NCI-H345 treated with DMSO at 0.1 percent for 48 hours (cell line): ENCODE measurements around the gene DLG2.

Source experiments
- DNase-seq: peaks from one replicate; lab custom pipeline; 2025; ENCODE audit not compliant: unreplicated experiment; lab: John Stamatoyannopoulos, UW

Gene DLG2

GRCh38 chr11:84414920-84415319 is 1212.2 kb downstream of the DLG2 start:
- no peak for DNase-seq

DNA sequence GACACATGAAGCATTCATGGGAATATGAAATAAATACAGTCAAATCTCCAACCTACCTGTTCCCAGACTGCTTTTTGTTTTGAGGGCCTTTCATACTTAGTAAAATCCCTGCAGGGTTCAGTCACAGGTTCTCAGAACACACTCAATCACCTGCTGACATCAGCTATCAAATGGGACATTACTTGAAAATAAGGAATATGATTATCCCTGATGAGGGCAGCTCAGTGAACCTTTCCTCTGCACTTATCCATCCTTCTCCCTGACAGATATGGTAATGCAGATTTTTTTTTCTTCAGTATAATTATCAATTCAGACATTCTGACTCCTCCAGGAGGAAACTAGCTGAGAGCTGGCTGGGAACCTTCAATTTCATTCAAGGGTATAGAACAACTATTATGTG is 1213.6 kb downstream of the DLG2 start:
- DNase-seq: no peak

- DNase-seq: no peak
Measured at GRCh38 chr11:84412862-84413261, 1214.3 kb downstream of the DLG2 start.

DNA sequence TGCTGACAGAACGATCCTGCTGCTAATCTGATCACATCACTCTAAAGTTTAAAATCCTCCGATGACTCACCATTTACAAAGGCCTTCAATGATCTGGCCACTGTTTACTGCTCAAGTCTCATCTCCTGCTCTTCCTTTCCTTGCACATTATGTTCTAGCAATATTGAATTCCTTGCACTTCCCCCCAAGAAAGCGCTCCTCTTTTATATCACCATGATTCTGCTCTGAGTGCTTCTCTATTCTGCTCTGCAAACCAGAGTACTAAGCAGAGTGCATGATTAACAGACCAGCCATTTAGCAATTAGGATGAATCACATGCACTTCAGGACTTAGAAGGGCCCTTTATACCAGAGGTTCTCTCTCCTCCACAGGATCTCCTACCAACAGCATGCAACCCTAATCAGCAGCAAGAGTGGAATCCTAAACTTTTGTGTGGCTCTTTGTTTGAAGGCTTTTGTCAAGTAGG is 1218.2 kb downstream of the DLG2 start:
- no peak for DNase-seq

GRCh38 chr11:84407091-84407490 is 1220.1 kb downstream of the DLG2 start:
- DNase-seq: no peak

GRCh38 chr11:84398017-84398626 is 1229.0 kb downstream of the DLG2 start:
- DNase-seq: peak; percentile 1

- DNase-seq: no peak
Measured at GRCh38 chr11:84396521-84396920, 1230.6 kb downstream of the DLG2 start.

DNA sequence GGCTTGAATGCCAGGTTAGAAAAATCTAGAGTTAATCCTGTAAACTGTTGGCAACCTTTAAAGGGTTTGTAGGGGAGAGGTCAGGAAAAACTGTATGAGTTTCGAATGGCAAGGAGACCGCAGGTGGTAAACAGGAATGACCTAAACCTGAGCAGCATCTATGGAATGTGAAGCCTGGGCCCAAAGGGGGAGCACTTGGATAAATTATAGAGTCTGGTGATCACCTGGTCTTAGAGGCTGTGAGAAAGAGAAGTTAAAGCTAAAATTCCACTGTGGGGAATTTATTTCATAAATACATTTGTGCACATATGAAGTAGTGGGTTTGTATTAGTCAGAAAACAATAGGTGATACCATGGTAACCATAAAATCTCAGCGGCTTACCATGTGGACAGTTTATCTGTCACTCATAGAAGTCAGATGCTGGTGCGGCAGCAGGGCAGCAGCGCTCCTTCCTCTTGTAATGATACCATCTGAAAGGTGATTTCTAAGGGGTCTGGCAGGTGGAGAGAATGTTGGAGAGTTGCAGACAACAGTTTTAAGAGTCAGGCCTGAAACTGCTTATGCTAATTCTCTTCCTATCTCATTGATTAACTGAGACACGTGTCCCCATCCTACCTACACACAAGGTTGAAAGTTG is 1236.6 kb downstream of the DLG2 start:
- DNase-seq: no peak

DNA sequence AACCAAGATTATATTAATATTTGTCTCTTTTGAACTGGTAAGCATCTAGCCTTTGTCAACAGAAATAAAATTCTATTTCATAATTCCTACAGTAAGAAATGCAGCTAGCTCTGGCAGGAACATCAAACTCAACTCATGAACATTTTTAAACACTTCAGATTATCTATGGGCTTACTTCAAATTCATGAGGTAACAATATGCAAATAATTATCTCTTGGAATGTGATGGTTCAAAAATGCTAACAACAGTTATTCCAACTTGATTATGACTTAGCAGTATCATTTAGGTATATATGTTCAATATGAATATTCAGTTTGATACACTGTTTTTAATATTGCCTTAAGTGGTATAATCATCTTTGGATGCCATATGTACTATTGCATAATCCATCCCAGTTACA is 1237.4 kb downstream of the DLG2 start:
- DNase-seq: no peak

DNA sequence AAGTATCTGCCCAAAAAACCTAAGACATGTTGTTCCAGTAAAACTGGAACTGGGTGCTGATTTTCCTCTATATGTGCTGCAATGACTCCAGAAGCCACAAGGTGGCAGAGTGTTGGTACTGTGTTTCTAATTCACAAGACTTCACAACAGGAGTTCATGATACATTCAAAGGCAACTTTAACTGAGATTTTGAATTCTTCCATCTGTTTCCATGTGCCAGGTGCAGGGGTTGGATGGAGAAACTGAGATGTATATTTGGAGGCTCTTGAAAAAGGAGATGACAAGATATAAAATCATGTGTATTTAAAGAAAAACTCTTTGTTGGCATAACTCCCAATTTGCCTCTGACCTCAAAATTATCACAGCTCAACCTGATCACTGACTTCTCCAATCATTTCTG is 1242.4 kb downstream of the DLG2 start:
- DNase-seq: peak; percentile 55

DNA sequence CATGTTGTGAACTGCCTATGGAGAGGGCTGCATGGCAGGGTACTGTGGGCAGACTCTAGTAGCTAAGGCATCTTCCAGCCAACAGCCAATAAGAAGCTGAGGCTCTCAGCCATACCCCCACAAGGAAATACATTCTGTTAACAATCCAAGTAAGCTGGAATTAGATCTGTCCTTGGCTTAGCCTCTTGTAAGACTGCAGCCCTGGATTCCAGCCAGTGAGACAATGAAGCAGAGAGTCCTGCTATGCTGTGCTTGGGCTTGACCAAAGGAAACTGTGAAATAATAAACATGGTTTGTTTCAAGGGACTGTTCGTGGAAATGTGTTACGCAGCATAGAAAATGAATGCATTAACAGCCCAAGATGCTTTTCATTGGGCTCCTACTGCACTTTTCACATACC is 1243.6 kb downstream of the DLG2 start:
- DNase-seq: no peak

DNA sequence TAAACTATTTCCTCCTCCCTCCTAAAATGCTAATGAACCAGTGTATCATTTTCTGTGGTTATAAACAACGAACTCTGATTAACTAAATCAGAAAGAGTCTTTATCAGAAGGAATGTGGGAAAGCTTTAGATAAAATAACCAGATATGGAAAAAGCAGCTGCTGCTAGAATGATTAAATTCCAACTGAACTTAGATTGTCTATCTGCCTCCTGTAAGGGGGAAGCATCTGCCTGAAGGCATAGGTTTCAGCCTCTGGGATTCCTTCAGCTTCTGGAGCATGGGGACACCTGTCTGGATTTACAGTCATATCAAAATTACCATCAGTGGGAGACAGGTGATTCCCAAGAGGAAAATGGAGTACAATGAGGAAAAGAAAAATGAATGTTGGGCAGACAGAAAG is 1245.5 kb downstream of the DLG2 start:
- no peak for DNase-seq

DNA sequence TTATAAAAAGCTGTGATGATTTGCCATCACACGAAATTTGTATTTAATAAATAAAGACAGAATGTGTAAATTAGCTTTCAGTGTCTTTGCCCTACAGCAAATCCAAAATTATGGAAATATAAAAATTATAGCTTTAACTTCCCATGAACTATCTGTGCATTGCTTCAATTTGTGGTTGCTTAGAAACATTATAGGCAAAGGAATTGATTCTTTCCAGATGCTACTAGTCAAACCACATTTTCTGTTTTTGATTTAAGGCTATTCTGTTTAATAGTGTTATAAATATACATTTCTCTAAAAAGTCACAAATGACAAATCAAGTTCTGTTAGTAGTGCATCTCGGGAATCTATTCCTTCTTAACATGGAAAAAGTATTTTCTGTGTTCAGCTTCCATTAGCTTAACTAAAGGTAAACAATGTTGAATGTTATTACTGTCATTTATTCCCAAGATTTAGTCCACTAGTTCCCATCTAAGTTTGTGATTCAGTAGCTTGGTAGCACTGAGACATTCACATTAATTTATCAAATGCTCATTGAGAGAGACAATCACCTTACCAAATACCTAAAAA is 1254.7 kb downstream of the DLG2 start:
- DNase-seq: no peak

- no peak for DNase-seq
Measured at GRCh38 chr11:84358034-84358433, 1269.1 kb downstream of the DLG2 start.

GRCh38 chr11:84355911-84356310 is 1271.2 kb downstream of the DLG2 start:
- DNase-seq: no peak

DNA sequence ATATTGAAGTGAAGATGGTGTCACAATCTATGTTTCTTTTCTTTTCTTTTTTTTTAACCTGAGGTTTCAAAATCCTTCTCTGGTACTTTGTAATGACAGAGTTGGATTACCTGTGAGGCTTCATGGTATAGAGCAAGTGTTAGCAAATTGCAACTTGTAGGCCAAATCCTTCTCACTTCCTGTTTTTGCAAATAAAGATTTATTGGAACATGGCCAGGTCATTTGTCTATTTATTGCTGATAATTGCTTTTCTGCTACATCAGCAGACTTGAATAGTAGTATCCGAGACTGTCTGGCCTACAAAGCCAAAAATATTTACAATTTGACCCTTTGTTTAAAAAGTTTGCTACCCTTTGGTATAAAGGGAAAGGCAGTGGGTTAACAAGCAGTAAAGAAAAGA is 1281.5 kb downstream of the DLG2 start:
- DNase-seq: no peak

DNA sequence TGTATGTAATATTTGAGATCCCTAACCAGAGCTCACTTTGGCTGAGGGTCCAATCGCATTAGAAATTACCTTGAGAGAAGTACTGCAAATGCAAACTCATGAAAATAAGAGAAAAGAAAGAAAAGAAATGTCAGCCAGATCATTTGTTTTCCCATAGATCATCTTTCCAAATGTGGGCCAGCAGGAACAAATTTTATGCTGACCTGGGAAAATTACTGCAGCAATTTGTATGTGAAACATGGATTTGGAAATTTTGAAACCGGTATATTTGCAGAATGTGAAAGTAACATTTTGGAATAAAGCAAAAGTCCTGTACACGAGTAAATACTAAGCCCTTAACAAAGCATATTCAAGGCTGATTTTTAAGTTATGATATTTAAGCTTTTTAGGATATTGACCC is 1282.1 kb downstream of the DLG2 start:
- no peak for DNase-seq

DNA sequence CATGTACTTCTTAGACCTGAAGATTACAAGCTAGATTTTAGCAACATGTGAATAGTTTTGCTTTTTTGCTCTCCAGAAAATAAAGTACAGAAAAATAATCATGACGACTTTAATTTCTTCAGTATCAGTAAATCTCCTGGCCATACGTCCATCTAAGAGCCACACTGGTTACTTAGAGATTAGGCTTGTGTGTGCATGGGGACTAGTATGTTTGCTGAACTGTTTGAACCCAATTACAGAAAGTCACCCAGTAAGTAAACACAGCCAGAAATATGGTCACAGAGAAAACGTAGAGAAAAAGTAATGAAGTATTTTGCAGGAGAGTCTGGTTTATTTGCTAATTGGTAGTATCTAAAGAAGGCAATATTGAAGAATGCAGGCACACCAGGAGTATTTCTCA is 1287.3 kb downstream of the DLG2 start:
- no peak for DNase-seq

DNA sequence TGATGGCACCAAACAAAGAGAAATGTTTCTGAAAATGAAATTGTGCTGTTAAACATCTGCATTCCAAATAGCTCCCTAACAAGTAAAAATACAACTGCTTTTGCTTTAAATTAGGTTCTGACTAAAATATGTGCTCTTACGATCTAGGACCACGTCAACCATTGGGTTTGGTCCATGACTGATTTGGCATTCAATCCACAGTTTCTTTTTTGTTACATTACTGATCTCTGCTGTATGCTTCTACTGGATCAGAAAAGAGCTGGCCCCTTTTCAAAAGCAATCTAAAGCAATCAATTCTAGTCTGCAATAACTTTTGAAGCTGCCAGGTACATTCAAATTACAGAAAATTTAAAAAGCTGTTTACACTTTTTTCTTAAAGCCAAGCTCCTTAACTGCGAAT is 1293.9 kb downstream of the DLG2 start:
- no peak for DNase-seq

GRCh38 chr11:84322211-84322610 is 1304.9 kb downstream of the DLG2 start:
- no peak for DNase-seq

DNA sequence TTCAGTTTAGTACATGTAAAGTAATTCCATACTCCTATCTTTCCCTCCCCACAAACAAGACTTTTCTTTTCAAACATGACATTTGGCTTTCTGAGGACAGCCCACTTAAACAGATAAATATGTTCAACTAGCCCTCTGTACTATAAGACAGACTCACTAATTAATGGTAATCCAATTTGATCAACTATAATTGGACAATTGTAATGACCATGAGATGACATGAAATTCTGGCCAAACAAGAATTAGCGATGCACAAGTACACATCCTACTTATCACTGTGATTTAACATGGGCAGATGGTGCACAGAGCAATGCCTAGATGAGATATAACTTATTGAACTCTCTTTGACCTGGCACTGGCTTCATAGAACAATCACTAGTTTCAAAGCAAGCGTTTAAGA is 1307.3 kb downstream of the DLG2 start:
- no peak for DNase-seq

DNA sequence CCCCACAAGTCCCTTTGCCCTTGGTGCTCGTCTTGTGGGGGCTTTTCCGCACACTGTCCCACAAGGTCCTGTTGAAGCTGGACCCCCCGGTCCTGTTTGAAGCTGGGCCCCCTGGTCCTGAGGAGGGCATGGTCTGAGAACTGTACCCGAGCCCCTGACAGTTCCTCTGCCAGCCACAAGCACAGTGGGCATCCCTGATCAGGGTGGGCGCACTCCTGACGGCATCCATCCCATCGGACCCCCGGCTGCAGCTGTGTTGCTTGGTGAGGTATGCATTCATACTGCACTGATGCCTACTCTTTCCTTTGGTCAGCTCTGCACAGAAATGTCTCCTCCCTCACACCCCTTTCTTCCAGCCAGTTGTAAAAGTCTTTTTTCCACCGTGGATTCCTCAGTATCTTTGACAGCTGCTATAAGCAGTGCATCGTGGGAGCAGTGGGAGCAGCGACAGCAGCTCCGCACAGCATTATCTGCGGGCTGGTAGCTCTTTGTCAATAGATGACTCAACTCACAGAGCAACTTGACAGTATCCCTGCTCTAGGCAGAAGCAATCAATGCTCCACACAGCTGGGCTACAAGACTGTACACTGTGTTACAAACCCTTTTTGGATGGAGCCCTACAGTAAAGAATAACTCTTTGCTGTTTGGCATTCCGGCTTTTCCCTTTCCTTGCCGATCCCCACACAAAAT is 1310.1 kb downstream of the DLG2 start:
- no peak for DNase-seq
